ENCODE measurements around the gene MED14.

- TF ChIP-seq YY1 (IDR thresholded peaks at IDR 0.05; ENCODE audit: low read depth): no peak
- TF ChIP-seq FOXM1 (IDR thresholded peaks at IDR 0.05; ENCODE audit: borderline replicate concordance, low read depth): no peak
- TF ChIP-seq CEBPB (IDR thresholded peaks at IDR 0.05): no peak
- no peak for TF ChIP-seq CREB1 (IDR thresholded peaks at IDR 0.05; ENCODE audit: low read depth)
Measured at GRCh38 chrX:40628506-40628905, 106.8 kb downstream of the MED14 start.
